Activated CD8-positive, alpha-beta T cell treated with anti-CD3 and anti-CD28 coated beads for 36 hours (primary cell): ENCODE data around the gene VCL. TPM values are rescaled to one million over a fixed set of nuclear protein-coding genes. Genes with fewer than 3 reads are reported as not detected.

Experiments
- ATAC-seq: fragments of 200-7000 bp; cut with Tn5 transposase; one replicate; pipeline ENCODE4 v1.10.0; 2021; ENCODE audit warnings: mild to moderate bottlenecking, moderate library complexity
- CTCF ChIA-PET: fragments of 350-600 bp; sonication (Branson Sonifier 250); formaldehyde crosslinking; loops from one replicate; lab custom pipeline; 2021; ENCODE audit warnings: antibody characterized with exemption; lab: Charles Lee
- POLR2A ChIA-PET: fragments of 350-600 bp; sonication (Branson Sonifier 250); formaldehyde crosslinking; loops from one replicate; lab custom pipeline; 2021; ENCODE audit warnings: antibody characterized with exemption; lab: Charles Lee
- DNase-seq: peaks from one replicate; pipeline ENCODE4 v3.0.0-alpha.2; 2020
- H3K27ac Mint-ChIP-seq: one replicate; pipeline ENCODE4 v1.8.0; 2021; ENCODE audit warnings: mild to moderate bottlenecking, mixed read lengths
- H3K27me3 Mint-ChIP-seq: one replicate; pipeline ENCODE4 v1.8.0; 2021; ENCODE audit warnings: mixed read lengths
- H3K36me3 Mint-ChIP-seq: one replicate; pipeline ENCODE4 v1.8.0; 2021; ENCODE audit warnings: low read depth, mixed read lengths
- H3K4me1 Mint-ChIP-seq: one replicate; pipeline ENCODE4 v1.8.0; 2021; ENCODE audit warnings: low read depth, mixed read lengths
- H3K4me3 Mint-ChIP-seq: one replicate; pipeline ENCODE4 v1.8.0; 2021; ENCODE audit warnings: mild to moderate bottlenecking, moderate library complexity, mixed read lengths
- H3K9me3 Mint-ChIP-seq: one replicate; pipeline ENCODE4 v1.8.0; 2021; ENCODE audit warnings: mixed read lengths
- CTCF ChIP-seq: fragments of 200-600 bp; IDR thresholded peaks from one replicate; pipeline ENCODE4 v1.8.0; 2022; ENCODE audit warnings: antibody characterized with exemption, mild to moderate bottlenecking
- intact Hi-C: fragments of 100-400 bp; cut with micrococcal nuclease; formaldehyde crosslinking; loops from one replicate; pipeline ENCODE4 v1.10.0; 2022
- total RNA-seq, 2 experiments: library from RNA; stranded (reverse); gene quantifications; one replicate each; pipeline ENCODE4 v1.2.3, GENCODE V29; 2021

VCL gene
- total RNA-seq, 2 experiments from 2014 or later = 16.9 to 17.7 TPM

DNA sequence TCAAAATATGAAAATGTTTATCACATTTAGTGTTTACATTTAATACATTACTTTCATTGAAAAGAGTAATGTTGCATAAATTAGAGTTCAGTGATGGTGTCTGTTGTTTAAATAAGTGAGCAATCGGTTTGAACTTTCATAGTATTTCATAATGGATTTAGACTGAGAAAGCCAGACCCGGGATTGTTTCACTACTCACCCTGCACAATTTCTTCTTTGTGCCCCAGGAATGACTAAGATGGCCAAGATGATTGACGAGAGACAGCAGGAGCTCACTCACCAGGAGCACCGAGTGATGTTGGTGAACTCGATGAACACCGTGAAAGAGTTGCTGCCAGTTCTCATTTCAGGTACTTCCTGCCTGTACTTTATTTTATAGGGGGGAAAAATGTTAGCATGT lies 74.6 kb downstream of the VCL start:
- H3K27ac Mint-ChIP-seq = no peak overlapping the region
- no peaks in the 10 kb centered on the region for H3K27me3 Mint-ChIP-seq
- no peak for TF ChIP-seq CTCF
- ChIA-PET CTCF (interaction anchor here (1.5 kb wide), 1 partner anchor 16 kb away, joined by 5 read pairs; no protein-coding TSS in a partner anchor), POLR2A (no interaction called here)
- H3K36me3 Mint-ChIP-seq = peaks cover 24% of the 10 kb centered on the region
- H3K9me3 Mint-ChIP-seq = no peaks in the 10 kb centered on the region
- H3K4me3 Mint-ChIP-seq = no peak overlapping the region
- DNase-seq (no peak), ATAC-seq (no peak)
- H3K4me1 Mint-ChIP-seq = peaks cover 11% of the 10 kb centered on the region
- intact Hi-C loops = no loop called here

DNA sequence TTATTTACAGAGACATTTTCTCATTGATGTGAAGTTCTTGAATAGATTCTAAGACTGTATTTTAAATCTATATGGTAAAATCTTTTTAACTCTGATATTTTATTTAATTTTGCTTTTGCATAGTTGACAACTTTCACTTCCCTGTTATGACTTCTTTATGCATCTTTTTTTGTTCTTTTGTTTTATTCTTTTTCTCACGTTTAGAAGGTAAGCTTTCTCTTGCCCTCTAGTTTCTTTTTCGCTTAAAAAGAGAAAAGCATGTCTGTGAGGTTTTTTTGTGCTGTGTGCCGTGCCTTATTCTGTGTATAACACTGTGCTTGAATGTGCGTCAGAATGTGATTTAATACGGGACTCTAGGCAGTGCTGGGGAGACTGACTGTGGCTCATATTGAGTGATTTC lies 78.0 kb downstream of the VCL start:
- ATAC-seq (no peak), DNase-seq (no peak)
- Mint-ChIP-seq H3K4me3 (no peak overlapping the region), H3K27ac (no peak overlapping the region), H3K36me3 (peaks cover 24% of the 10 kb centered on the region), H3K9me3 (no peaks in the 10 kb centered on the region), H3K27me3 (no peaks in the 10 kb centered on the region), H3K4me1 (peaks cover 37% of the 10 kb centered on the region)
- CTCF ChIA-PET = interaction anchor here (1.4 to 3.4 kb wide), 3 partner anchors 20 to 190 kb away, joined by 5 to 11 read pairs (median 7); no protein-coding TSS in a partner anchor
- POLR2A ChIA-PET = interaction anchor here (0.9 kb wide), 1 partner anchor 76 kb away, joined by 3 read pairs; no protein-coding TSS in a partner anchor
- intact Hi-C loops = loop anchor here (5.0 kb wide), 3 partner anchors 79 to 189 kb away; partner anchors contain the start of gene VCL
- TF ChIP-seq CTCF = no peak

DNA sequence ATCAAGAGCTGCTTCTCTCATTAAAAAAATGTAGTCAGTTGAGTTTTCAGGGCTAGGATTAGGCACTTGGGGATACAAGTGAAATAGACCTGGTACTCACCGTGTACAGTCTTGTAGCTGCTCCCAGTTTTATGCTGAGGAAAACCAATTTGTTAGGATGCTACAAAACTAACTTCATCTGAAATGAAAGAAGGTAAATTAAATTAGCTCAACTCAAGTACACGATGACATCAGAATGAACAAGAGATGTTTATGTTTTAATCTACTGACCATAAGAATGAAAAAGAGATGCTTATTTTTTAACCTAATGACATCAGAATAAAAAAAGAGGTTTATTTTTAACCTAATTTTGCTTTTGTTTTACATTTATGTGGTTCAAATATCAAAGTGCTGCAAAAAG lies 79.0 kb downstream of the VCL start:
- H3K4me3 Mint-ChIP-seq = no peak overlapping the region
- TF ChIP-seq CTCF = no peak
- ATAC-seq (no peak), DNase-seq (no peak)
- peaks cover 24% of the 10 kb centered on the region for H3K36me3 Mint-ChIP-seq
- POLR2A ChIA-PET = interaction anchor here (0.6 to 0.9 kb wide), 3 partner anchors 23 to 187 kb away, joined by 3 read pairs; no protein-coding TSS in a partner anchor
- H3K27me3 Mint-ChIP-seq = no peaks in the 10 kb centered on the region
- no peaks in the 10 kb centered on the region for H3K9me3 Mint-ChIP-seq
- intact Hi-C loops = loop anchor here (5.0 kb wide), 3 partner anchors 80 to 190 kb away; partner anchors contain the start of gene VCL
- peaks cover 41% of the 10 kb centered on the region for H3K4me1 Mint-ChIP-seq
- CTCF ChIA-PET = interaction anchor here (0.9 to 3.4 kb wide), 6 partner anchors 21 to 191 kb away, joined by 3 to 11 read pairs (median 6); no protein-coding TSS in a partner anchor
- no peak overlapping the region for H3K27ac Mint-ChIP-seq

- Mint-ChIP-seq H3K27ac (no peak overlapping the region), H3K4me3 (no peak overlapping the region), H3K9me3 (no peaks in the 10 kb centered on the region), H3K4me1 (peaks cover 41% of the 10 kb centered on the region), H3K36me3 (peaks cover 24% of the 10 kb centered on the region), H3K27me3 (no peaks in the 10 kb centered on the region)
- intact Hi-C loops = loop anchor here (5.0 kb wide), 3 partner anchors 80 to 190 kb away; partner anchors contain the start of gene VCL
- ChIA-PET CTCF (interaction anchor here (0.9 to 5.2 kb wide), 8 partner anchors 15 to 191 kb away, joined by 3 to 36 read pairs (median 6); no protein-coding TSS in a partner anchor), POLR2A (interaction anchor here (0.8 kb wide), 1 partner anchor 23 kb away, joined by 3 read pairs; no protein-coding TSS in a partner anchor)
- ATAC-seq (no peak), DNase-seq (no peak)
- TF ChIP-seq CTCF = no peak
Observed at GRCh38 chr10:74077416-74077815, 79.5 kb downstream of the VCL start.

DNA sequence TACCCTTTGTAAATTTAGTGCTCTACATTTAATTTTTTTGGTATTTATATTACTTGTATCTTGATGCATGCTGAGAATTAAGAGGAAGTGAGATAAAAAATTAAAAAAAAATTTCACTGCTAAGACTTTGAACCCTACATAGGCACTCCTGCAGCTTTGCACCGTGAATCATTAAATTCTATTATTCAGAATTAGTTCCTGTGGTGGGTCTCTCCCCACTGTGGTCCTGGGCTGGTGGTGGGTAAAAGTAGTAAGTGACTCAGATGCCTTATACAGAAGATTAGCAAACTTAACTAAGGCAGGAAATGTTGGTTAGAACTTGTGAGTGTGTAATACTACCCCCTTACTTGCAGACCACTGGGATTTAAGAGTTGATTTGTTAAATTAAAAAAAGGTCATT lies 80.1 kb downstream of the VCL start:
- ChIA-PET POLR2A (no interaction called here), CTCF (interaction anchor here (1.1 to 5.9 kb wide), 3 partner anchors 14 to 191 kb away, joined by 3 to 54 read pairs (median 36); no protein-coding TSS in a partner anchor)
- peak overlapping the region; percentile 95 for H3K27ac Mint-ChIP-seq
- peaks cover 21% of the 10 kb centered on the region for H3K36me3 Mint-ChIP-seq
- no peaks in the 10 kb centered on the region for H3K27me3 Mint-ChIP-seq
- peak overlapping the region; percentile 27 for H3K4me3 Mint-ChIP-seq
- H3K4me1 Mint-ChIP-seq = peaks cover 41% of the 10 kb centered on the region
- peak; percentile 91 for DNase-seq
- no peaks in the 10 kb centered on the region for H3K9me3 Mint-ChIP-seq
- peak; percentile 96 for ATAC-seq
- intact Hi-C loops = loop anchor here (5.0 kb wide), 3 partner anchors 81 to 191 kb away; partner anchors contain the start of gene VCL
- TF ChIP-seq CTCF = no peak
